HCT116 (cell line): Measurements from ENCODE around the gene DENND11. TPM values are rescaled to one million over a fixed set of nuclear protein-coding genes. Genes with fewer than 3 reads are reported as not detected.

Experiments used
- ATAC-seq: fragments of 200-7000 bp; cut with Tn5 transposase; 2 replicates; pipeline ENCODE4 v1.9.1; 2020; ENCODE audit warnings: mild to moderate bottlenecking, moderate library complexity
- BruUV-seq: library from RNA; stranded (reverse); fragments of 400-500 nt; replicated peaks from 2 replicates; lab custom pipeline; 2021; lab: Mats Ljungman, UMichigan
- CTCF ChIA-PET: fragments of 300-600 bp; sonication (Branson Sonifier 250); formaldehyde crosslinking; loops from one replicate; lab custom pipeline; 2021; ENCODE audit warnings: antibody characterized with exemption; lab: Charles Lee
- POLR2A ChIA-PET: fragments of 300-600, 350-600 bp; sonication (Branson Sonifier 250); formaldehyde crosslinking; loops from one replicate; lab custom pipeline; 2021; ENCODE audit warnings: antibody characterized with exemption; lab: Charles Lee
- RAD21 ChIA-PET, 2 experiments: fragments of 300-600 bp; sonication (Branson Sonifier 250); formaldehyde crosslinking; loops; one replicate each; lab custom pipeline; 2023; ENCODE audit warnings: low total read pairs in 2 of 2; ENCODE audit not compliant: uncharacterized antibody in 2 of 2, unreplicated experiment in 2 of 2, low non-redundant PET in 1 of 2; lab: Charles Lee
- DNase-seq: peaks from one replicate; pipeline ENCODE4 v3.0.0-alpha.2; 2010; ENCODE audit warnings: low read depth, low spot score
- H2AFZ ChIP-seq: fragments of 200-600 bp; shearing (Covaris generic), sonication (generic); 2 replicates; pipeline ENCODE4 v1.6.1; 2017; ENCODE audit warnings: low read depth, mixed run types, mixed read lengths, antibody characterized with exemption, low read length; ENCODE audit not compliant: poor library complexity, severe bottlenecking
- H3K27ac ChIP-seq: 2 replicates; pipeline ENCODE4 v1.5.1; 2012; ENCODE audit warnings: low read depth, low read length
- H3K27me3 ChIP-seq: fragments of 200-600 bp; sonication (generic); 2 replicates; pipeline ENCODE4 v1.6.1; 2016; ENCODE audit warnings: mixed run types, low read length, mixed read lengths; ENCODE audit not compliant: insufficient read depth
- H3K36me3 ChIP-seq, 2 experiments: fragments of 200-500 bp in 1 of 2; fragments of 200-600 bp in 1 of 2; sonication (Bioruptor generic) in 1 of 2; sonication (generic) in 1 of 2; 2 replicates each; pipeline versions ENCODE4 v1.5.1 to v1.6.1; 2014 to 2016; ENCODE audit warnings: low read length in 2 of 2, inconsistent platforms in 1 of 2, mixed read lengths in 1 of 2, mixed run types in 1 of 2; ENCODE audit not compliant: insufficient read depth in 2 of 2, control insufficient read depth in 1 of 2
- H3K4me1 ChIP-seq, 2 experiments: fragments of 200-600 bp in 1 of 2; sonication (generic) in 1 of 2; 2 replicates each; pipeline versions ENCODE4 v1.5.1 to v1.6.1; 2012 to 2017; ENCODE audit warnings: low read length in 2 of 2, inconsistent platforms in 1 of 2, mild to moderate bottlenecking in 1 of 2, mixed read lengths in 1 of 2, mixed run types in 1 of 2, moderate library complexity in 1 of 2; ENCODE audit not compliant: insufficient read depth in 2 of 2, control insufficient read depth in 1 of 2
- H3K4me2 ChIP-seq: fragments of 200-600 bp; sonication (generic); 2 replicates; pipeline ENCODE4 v1.6.1; 2017; ENCODE audit warnings: mixed run types, low read length, mixed read lengths
- H3K4me3 ChIP-seq, 2 experiments: fragments of 200-600 bp in 1 of 2; sonication (generic) in 1 of 2; replicated peaks in 1 of 2; 2 replicates each; pipeline ENCODE4 v1.5.1; 2011 to 2016; ENCODE audit warnings: low read length in 2 of 2, control low read depth in 1 of 2, low read depth in 1 of 2, mild to moderate bottlenecking in 1 of 2, mixed read lengths in 1 of 2, mixed run types in 1 of 2
- H3K79me2 ChIP-seq: fragments of 200-600 bp; sonication (generic); 2 replicates; pipeline ENCODE4 v1.6.1; 2017; ENCODE audit warnings: mild to moderate bottlenecking, mixed run types, low read length, moderate library complexity, mixed read lengths; ENCODE audit not compliant: insufficient read depth
- H3K9ac ChIP-seq: fragments of 200-600 bp; sonication (generic); 2 replicates; pipeline ENCODE4 v1.6.1; 2016; ENCODE audit warnings: low read length, mixed read lengths
- H3K9me2 ChIP-seq: fragments of 200-600 bp; sonication (generic), shearing (Covaris generic); 2 replicates; pipeline ENCODE4 v1.6.1; 2017; ENCODE audit warnings: mixed run types, mild to moderate bottlenecking, moderate library complexity; ENCODE audit not compliant: insufficient read depth
- H3K9me3 ChIP-seq, 2 experiments: fragments of 200-500 bp in 1 of 2; fragments of 200-600 bp in 1 of 2; sonication (Bioruptor generic) in 1 of 2; sonication (generic) in 1 of 2; 2 replicates each; pipeline ENCODE4 v1.6.1; 2014 to 2017; ENCODE audit warnings: low read length in 2 of 2, mixed read lengths in 2 of 2, inconsistent platforms in 1 of 2, low read depth in 1 of 2, mild to moderate bottlenecking in 1 of 2, mixed run types in 1 of 2, moderate library complexity in 1 of 2; ENCODE audit not compliant: control insufficient read depth in 1 of 2, insufficient read depth in 1 of 2
- H4K20me1 ChIP-seq: fragments of 200-600 bp; sonication (generic), shearing (Covaris generic); 2 replicates; pipeline ENCODE4 v1.6.1; 2017; ENCODE audit warnings: mixed run types, mild to moderate bottlenecking, moderate library complexity; ENCODE audit not compliant: insufficient read depth
- CBX3 ChIP-seq: IDR thresholded peaks from 2 replicates; pipeline ENCODE4 v1.6.1; 2012; ENCODE audit warnings: low read depth
- CEBPB ChIP-seq: IDR thresholded peaks from 2 replicates; pipeline ENCODE4 v1.6.1; 2012; ENCODE audit warnings: low read depth
- EGR1 ChIP-seq: IDR thresholded peaks from 2 replicates; pipeline ENCODE4 v1.6.1; 2012; ENCODE audit warnings: low read depth
- EZH2 ChIP-seq: fragments of 200-600 bp; sonication (generic); IDR thresholded peaks from 2 replicates; pipeline ENCODE4 v1.6.1; 2017; ENCODE audit warnings: antibody characterized with exemption, mixed run types
- POLR2A ChIP-seq: IDR thresholded peaks from 2 replicates; pipeline ENCODE4 v1.7.0; 2011; ENCODE audit warnings: borderline replicate concordance; ENCODE audit not compliant: insufficient read depth, insufficient read length; ENCODE audit errors: extremely low read depth
- POLR2AphosphoS5 ChIP-seq: IDR thresholded peaks from 2 replicates; pipeline ENCODE4 v1.6.1; 2011; ENCODE audit warnings: mild to moderate bottlenecking, low read depth, low read length, moderate library complexity
- RAD21 ChIP-seq: IDR thresholded peaks from 2 replicates; pipeline ENCODE4 v1.6.1; 2012; ENCODE audit warnings: low read depth, mild to moderate bottlenecking
- SIN3A ChIP-seq: IDR thresholded peaks from 2 replicates; pipeline ENCODE4 v1.6.1; 2012; ENCODE audit warnings: low read depth
- SP1 ChIP-seq: IDR thresholded peaks from 2 replicates; pipeline ENCODE4 v1.6.1; 2012; ENCODE audit warnings: low read depth
- SRF ChIP-seq: IDR thresholded peaks from 2 replicates; pipeline ENCODE4 v1.6.1; 2012; ENCODE audit warnings: low read depth
- TCF7L2 ChIP-seq: IDR thresholded peaks from 2 replicates; pipeline ENCODE4 v1.7.0; 2011; ENCODE audit warnings: borderline replicate concordance, inconsistent platforms; ENCODE audit not compliant: insufficient read depth, insufficient read length; ENCODE audit errors: extremely low read depth
- YY1 ChIP-seq: IDR thresholded peaks from 2 replicates; pipeline ENCODE4 v1.6.1; 2011; ENCODE audit warnings: low read length, low read depth, moderate library complexity, mild to moderate bottlenecking; ENCODE audit not compliant: insufficient replicate concordance; ENCODE audit errors: extremely low read depth
- ZFX ChIP-seq: fragments of 450-650 bp; IDR thresholded peaks from 2 replicates; pipeline ENCODE4 v1.6.1; 2017
- intact Hi-C: fragments of 100-400 bp; cut with micrococcal nuclease; formaldehyde crosslinking; loops from 2 replicates; pipeline ENCODE4 v1.10.0; 2022
- total RNA-seq: library from RNA; stranded (reverse); gene quantifications from one replicate; pipeline ENCODE4 v1.2.1, GENCODE V29; 2021; ENCODE audit not compliant: unreplicated experiment
- TF ChIP-seq, protein P1 (sequence below), 3 experiments: fragments of 200-600 bp in 1 of 3; sonication (generic) in 1 of 3; IDR thresholded peaks in 2 of 3; conservative IDR thresholded peaks in 1 of 3; 2 replicates each; pipeline ENCODE4 v1.5.1; 2012 to 2017; ENCODE audit warnings: low read depth in 2 of 3, low read length in 2 of 3, antibody characterized with exemption in 1 of 3, borderline replicate concordance in 1 of 3, control low read depth in 1 of 3, mild to moderate bottlenecking in 1 of 3, mixed read lengths in 1 of 3, mixed run types in 1 of 3, moderate library complexity in 1 of 3; ENCODE audit not compliant: insufficient read depth in 1 of 3
- TF ChIP-seq, protein P2 (sequence below): IDR thresholded peaks from 2 replicates; pipeline ENCODE4 v1.6.1; 2012; ENCODE audit warnings: low read depth
- TF ChIP-seq, protein P3 (sequence below): IDR thresholded peaks from 2 replicates; pipeline ENCODE4 v1.6.1; 2012

The DENND11 gene
- total RNA-seq, 1 experiment from 2014 or later, result 23.4 TPM

DNA sequence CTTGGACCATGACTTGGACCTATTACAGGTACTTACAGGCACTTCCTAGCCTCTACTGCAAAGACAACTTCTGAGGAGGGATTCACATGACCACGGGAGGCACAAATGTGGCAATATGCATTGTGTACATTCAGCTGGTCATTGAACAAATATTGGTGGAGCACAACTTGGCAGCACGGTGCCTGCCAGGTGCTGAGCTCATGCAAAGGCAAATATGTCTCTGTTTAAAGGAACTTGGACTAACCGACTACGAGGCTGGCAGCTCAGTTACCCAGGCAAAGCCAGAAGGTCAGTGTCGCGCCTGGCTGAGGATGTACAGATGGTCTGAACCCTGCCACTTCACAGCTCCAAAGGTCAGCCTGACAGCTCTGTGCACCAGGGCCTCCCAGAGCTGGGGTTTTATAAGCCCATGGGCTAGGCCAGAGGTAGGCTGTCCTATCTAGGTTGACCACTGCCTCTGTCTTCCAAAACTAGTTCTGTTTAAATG lies 6.1 kb downstream of the DENND11 start:
- RAD21 ChIA-PET, result no interaction called here
- no peak overlapping the region for H3K4me3 ChIP-seq
- H3K27me3 ChIP-seq, result no peaks in the 10 kb centered on the region
- H3K36me3 ChIP-seq, result no peaks in the 10 kb centered on the region
- intact Hi-C loops, result no loop called here
- H3K9me3 ChIP-seq, result no peaks in the 10 kb centered on the region
- no peaks in the 10 kb centered on the region for H3K9me2 ChIP-seq
- CTCF ChIA-PET, result interaction anchor here (1.3 kb wide), 1 partner anchor 42 kb away, joined by 3 read pairs; the partner anchor contains the start of gene SSBP1
- no peak for ATAC-seq
- no peak for TF ChIP-seq EGR1
- TF ChIP-seq SP1, result no peak
- TF ChIP-seq POLR2AphosphoS5, result no peak
- TF ChIP-seq CBX3, result no peak
- no peak overlapping the region for H3K4me2 ChIP-seq
- H3K9ac ChIP-seq, result no peak overlapping the region
- H4K20me1 ChIP-seq, result no peaks in the 10 kb centered on the region
- H2AFZ ChIP-seq, result no peak overlapping the region
- H3K79me2 ChIP-seq, result peaks cover 3% of the 10 kb centered on the region; the same call in 1 of the 2 replicates
- POLR2A ChIA-PET, result no interaction called here
- no peak for DNase-seq
- BruUV-seq, result no TSS peak
- peaks cover 0 to 4% of the 10 kb centered on the region in 2 experiments; a peak in 1 of 4 replicates for H3K4me1 ChIP-seq
- no peak overlapping the region for H3K27ac ChIP-seq

DNA sequence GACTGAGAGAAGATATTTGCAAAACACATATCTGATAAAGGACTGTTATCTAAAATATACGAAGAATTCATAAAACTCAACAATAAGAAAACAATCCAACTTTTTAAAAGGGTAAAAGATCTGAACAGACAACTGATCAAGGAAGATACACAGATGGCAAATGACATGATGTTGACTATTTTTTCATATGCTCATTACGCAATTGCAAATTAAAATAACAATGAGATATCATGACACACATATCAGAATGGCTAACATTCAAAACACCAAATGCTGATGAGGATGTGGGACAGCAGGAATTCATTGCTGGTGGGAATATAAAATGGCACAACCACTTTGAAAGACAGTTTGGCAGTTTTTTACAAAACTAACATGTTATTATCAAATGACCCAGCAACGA lies 8.9 kb downstream of the DENND11 start:
- Histone ChIP-seq H3K79me2 (0 out of 2 replicates have a peak, but pooled peaks cover 3% of the 10 kb centered on the region), H3K27me3 (no peaks in the 10 kb centered on the region), H3K9me3 (no peaks in the 10 kb centered on the region), H2AFZ (no peak overlapping the region), H3K27ac (no peak overlapping the region), H3K4me3 (no peak overlapping the region), H3K4me2 (no peak overlapping the region), H4K20me1 (no peaks in the 10 kb centered on the region), H3K36me3 (no peaks in the 10 kb centered on the region), H3K4me1 (peaks cover 0 to 4% of the 10 kb centered on the region in 2 experiments; a peak in 1 of 4 replicates), H3K9me2 (no peaks in the 10 kb centered on the region), H3K9ac (no peak overlapping the region)
- DNase-seq, result no peak
- ATAC-seq, result no peak
- RAD21 ChIA-PET, result no interaction called here
- CTCF ChIA-PET, result no interaction called here
- BruUV-seq, result no TSS peak
- intact Hi-C loops, result no loop called here
- POLR2A ChIA-PET, result no interaction called here
- TF ChIP-seq, protein P1, sequence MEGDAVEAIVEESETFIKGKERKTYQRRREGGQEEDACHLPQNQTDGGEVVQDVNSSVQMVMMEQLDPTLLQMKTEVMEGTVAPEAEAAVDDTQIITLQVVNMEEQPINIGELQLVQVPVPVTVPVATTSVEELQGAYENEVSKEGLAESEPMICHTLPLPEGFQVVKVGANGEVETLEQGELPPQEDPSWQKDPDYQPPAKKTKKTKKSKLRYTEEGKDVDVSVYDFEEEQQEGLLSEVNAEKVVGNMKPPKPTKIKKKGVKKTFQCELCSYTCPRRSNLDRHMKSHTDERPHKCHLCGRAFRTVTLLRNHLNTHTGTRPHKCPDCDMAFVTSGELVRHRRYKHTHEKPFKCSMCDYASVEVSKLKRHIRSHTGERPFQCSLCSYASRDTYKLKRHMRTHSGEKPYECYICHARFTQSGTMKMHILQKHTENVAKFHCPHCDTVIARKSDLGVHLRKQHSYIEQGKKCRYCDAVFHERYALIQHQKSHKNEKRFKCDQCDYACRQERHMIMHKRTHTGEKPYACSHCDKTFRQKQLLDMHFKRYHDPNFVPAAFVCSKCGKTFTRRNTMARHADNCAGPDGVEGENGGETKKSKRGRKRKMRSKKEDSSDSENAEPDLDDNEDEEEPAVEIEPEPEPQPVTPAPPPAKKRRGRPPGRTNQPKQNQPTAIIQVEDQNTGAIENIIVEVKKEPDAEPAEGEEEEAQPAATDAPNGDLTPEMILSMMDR (IDR thresholded peaks at IDR 0.05 in 2 of 3, conservative IDR thresholded peaks at IDR 0.05 in 1 of 3; ENCODE audit: borderline replicate concordance in 1 of 3, insufficient read depth in 1 of 3, low read depth in 2 of 3, low read length in 2 of 3), result no peak
- TF ChIP-seq RAD21, result no peak
- TF ChIP-seq, protein P2, sequence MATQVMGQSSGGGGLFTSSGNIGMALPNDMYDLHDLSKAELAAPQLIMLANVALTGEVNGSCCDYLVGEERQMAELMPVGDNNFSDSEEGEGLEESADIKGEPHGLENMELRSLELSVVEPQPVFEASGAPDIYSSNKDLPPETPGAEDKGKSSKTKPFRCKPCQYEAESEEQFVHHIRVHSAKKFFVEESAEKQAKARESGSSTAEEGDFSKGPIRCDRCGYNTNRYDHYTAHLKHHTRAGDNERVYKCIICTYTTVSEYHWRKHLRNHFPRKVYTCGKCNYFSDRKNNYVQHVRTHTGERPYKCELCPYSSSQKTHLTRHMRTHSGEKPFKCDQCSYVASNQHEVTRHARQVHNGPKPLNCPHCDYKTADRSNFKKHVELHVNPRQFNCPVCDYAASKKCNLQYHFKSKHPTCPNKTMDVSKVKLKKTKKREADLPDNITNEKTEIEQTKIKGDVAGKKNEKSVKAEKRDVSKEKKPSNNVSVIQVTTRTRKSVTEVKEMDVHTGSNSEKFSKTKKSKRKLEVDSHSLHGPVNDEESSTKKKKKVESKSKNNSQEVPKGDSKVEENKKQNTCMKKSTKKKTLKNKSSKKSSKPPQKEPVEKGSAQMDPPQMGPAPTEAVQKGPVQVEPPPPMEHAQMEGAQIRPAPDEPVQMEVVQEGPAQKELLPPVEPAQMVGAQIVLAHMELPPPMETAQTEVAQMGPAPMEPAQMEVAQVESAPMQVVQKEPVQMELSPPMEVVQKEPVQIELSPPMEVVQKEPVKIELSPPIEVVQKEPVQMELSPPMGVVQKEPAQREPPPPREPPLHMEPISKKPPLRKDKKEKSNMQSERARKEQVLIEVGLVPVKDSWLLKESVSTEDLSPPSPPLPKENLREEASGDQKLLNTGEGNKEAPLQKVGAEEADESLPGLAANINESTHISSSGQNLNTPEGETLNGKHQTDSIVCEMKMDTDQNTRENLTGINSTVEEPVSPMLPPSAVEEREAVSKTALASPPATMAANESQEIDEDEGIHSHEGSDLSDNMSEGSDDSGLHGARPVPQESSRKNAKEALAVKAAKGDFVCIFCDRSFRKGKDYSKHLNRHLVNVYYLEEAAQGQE, result no peak
- TF ChIP-seq EGR1, result no peak
- TF ChIP-seq, protein P3, sequence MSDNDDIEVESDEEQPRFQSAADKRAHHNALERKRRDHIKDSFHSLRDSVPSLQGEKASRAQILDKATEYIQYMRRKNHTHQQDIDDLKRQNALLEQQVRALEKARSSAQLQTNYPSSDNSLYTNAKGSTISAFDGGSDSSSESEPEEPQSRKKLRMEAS, result no peak
- TF ChIP-seq CEBPB, result no peak
- TF ChIP-seq SP1, result no peak
- no peak for TF ChIP-seq ZFX
- no peak for TF ChIP-seq YY1
- TF ChIP-seq POLR2A, result no peak
- TF ChIP-seq SRF, result no peak
- no peak for TF ChIP-seq EZH2
- no peak for TF ChIP-seq SIN3A
- no peak for TF ChIP-seq TCF7L2
